Osteoblast (primary cell): Measurements from ENCODE around the gene LMO2. TPM values are rescaled to one million over a fixed set of nuclear protein-coding genes. Genes with fewer than 3 reads are reported as not detected.
"Not testable (repeated sequence)": the region's sequence is repeated elsewhere in the genome, so short reads cannot be mapped to it uniquely, and the experiment has no call there.

Experiments
- DNase-seq: peaks from one replicate; pipeline ENCODE4 v3.0.0; 2011; ENCODE audit warnings: low spot score, mixed read lengths; ENCODE audit not compliant: insufficient read length; ENCODE audit errors: missing footprints
- H2AFZ ChIP-seq: 2 replicates; pipeline ENCODE4 v1.6.0; 2011; ENCODE audit warnings: mild to moderate bottlenecking, low read length
- H3K27ac ChIP-seq: 2 replicates; pipeline ENCODE4 v1.5.1; 2011; ENCODE audit warnings: mild to moderate bottlenecking, low read depth, low read length, moderate library complexity
- H3K27me3 ChIP-seq: 2 replicates; pipeline ENCODE4 v1.6.0; 2012; ENCODE audit warnings: mild to moderate bottlenecking, control low read depth, inconsistent platforms, low read length, moderate library complexity; ENCODE audit not compliant: insufficient read depth
- H3K36me3 ChIP-seq: 2 replicates; pipeline ENCODE4 v1.5.1; 2011; ENCODE audit warnings: mild to moderate bottlenecking, low read length, control low read depth, moderate library complexity; ENCODE audit not compliant: insufficient read depth
- H3K4me1 ChIP-seq: 2 replicates; pipeline ENCODE4 v1.5.1; 2011; ENCODE audit warnings: mild to moderate bottlenecking, low read length, control low read depth, moderate library complexity; ENCODE audit not compliant: insufficient read depth
- H3K4me2 ChIP-seq: 2 replicates; pipeline ENCODE4 v1.6.0; 2011; ENCODE audit warnings: mild to moderate bottlenecking, low read length; ENCODE audit not compliant: insufficient read depth
- H3K4me3 ChIP-seq: fragments of 200-600 bp; sonication (generic); 3 replicates; pipeline ENCODE4 v1.5.1; 2012; ENCODE audit warnings: mild to moderate bottlenecking, low read length, inconsistent platforms; ENCODE audit not compliant: insufficient read depth
- H3K79me2 ChIP-seq: 2 replicates; pipeline ENCODE4 v1.6.0; 2012; ENCODE audit warnings: mild to moderate bottlenecking, low read length, control low read depth, inconsistent platforms; ENCODE audit not compliant: insufficient read depth
- H3K9me3 ChIP-seq: 2 replicates; pipeline ENCODE4 v1.5.1; 2011; ENCODE audit warnings: low read depth, low read length, control low read depth
- H4K20me1 ChIP-seq: 2 replicates; pipeline ENCODE4 v1.6.0; 2012; ENCODE audit warnings: mild to moderate bottlenecking, low read length, control low read depth; ENCODE audit not compliant: insufficient read depth
- total RNA-seq: library from RNA; depleted of rRNA; stranded (reverse); fragments of >200 nt; gene quantifications from 2 replicates; pipeline ENCODE4 v1.2.3, GENCODE V29; 2012
- TF ChIP-seq, protein P1 (sequence below): IDR thresholded peaks from 2 replicates; pipeline ENCODE4 v1.5.1; 2011; ENCODE audit warnings: mild to moderate bottlenecking, low read depth, low read length, moderate library complexity; ENCODE audit errors: extremely low read depth

LMO2 gene
- total RNA-seq, 1 donor = 1.4 TPM

DNA sequence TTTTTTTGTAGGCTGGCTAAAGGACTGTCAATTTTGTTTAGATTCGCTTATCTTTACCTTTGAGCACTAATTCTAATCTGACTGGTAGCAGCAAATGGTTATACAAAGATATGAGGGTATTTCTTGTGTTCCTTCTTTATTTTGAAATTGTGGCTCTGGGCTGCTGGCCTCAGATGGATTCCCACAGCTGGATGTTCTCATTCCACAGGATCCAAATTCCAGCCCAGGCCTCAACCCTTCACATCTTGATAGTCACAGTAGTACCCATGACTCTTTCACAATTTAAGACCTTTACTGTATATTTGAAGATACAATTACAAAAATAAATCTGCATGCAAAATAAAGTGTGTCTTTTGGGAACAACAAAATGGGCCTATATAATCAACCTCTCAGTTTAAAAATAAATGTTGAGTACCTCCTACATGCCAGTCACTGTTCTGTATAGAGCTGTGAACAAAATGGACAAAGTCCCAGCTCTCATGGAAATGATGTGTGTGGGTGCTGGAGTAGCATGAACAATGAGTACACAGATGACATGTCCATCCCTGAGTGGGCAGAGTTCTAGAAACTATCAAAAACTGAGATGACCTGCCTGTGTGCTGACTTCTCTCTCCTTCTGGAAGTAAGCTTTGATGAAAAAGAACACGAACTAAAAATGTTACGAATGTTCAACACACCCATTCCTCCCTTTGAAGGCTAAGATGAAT lies 65.9 kb downstream of the LMO2 start:
- H3K9me3 ChIP-seq = no peaks in the 10 kb centered on the region
- no peaks in the 10 kb centered on the region for H3K36me3 ChIP-seq
- H3K4me1 ChIP-seq = peaks cover 7% of the 10 kb centered on the region
- TF ChIP-seq, protein P1, sequence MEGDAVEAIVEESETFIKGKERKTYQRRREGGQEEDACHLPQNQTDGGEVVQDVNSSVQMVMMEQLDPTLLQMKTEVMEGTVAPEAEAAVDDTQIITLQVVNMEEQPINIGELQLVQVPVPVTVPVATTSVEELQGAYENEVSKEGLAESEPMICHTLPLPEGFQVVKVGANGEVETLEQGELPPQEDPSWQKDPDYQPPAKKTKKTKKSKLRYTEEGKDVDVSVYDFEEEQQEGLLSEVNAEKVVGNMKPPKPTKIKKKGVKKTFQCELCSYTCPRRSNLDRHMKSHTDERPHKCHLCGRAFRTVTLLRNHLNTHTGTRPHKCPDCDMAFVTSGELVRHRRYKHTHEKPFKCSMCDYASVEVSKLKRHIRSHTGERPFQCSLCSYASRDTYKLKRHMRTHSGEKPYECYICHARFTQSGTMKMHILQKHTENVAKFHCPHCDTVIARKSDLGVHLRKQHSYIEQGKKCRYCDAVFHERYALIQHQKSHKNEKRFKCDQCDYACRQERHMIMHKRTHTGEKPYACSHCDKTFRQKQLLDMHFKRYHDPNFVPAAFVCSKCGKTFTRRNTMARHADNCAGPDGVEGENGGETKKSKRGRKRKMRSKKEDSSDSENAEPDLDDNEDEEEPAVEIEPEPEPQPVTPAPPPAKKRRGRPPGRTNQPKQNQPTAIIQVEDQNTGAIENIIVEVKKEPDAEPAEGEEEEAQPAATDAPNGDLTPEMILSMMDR = no peak
- no peak overlapping the region for H3K4me2 ChIP-seq
- peaks cover 46% of the 10 kb centered on the region for H3K27me3 ChIP-seq
- no peak overlapping the region for H2AFZ ChIP-seq
- no peak for DNase-seq
- H3K79me2 ChIP-seq = no peaks in the 10 kb centered on the region
- no peak overlapping the region for H3K27ac ChIP-seq
- H3K4me3 ChIP-seq = no peak overlapping the region
- no peaks in the 10 kb centered on the region for H4K20me1 ChIP-seq

GRCh38 chr11:33822981-33823380 lies 68.9 kb downstream of the LMO2 start:
- peaks cover 57% of the 10 kb centered on the region for H3K27me3 ChIP-seq
- not testable (repeated sequence) for H2AFZ ChIP-seq, H3K4me2 ChIP-seq, H3K79me2 ChIP-seq, H3K36me3 ChIP-seq, H3K4me1 ChIP-seq, H3K4me3 ChIP-seq, DNase-seq, H3K9me3 ChIP-seq, H3K27ac ChIP-seq, H4K20me1 ChIP-seq

- Histone ChIP-seq H3K27me3 (peaks cover 66% of the 10 kb centered on the region), H3K79me2 (no peaks in the 10 kb centered on the region), H2AFZ (no peak overlapping the region), H4K20me1 (no peaks in the 10 kb centered on the region), H3K4me2 (no peak overlapping the region), H3K4me3 (no peak overlapping the region), H3K9me3 (no peaks in the 10 kb centered on the region), H3K27ac (no peak overlapping the region), H3K36me3 (no peaks in the 10 kb centered on the region), H3K4me1 (no peaks in the 10 kb centered on the region)
- TF ChIP-seq, protein P1 = no peak
- no peak for DNase-seq
Measured at GRCh38 chr11:33819278-33820035, 72.4 kb downstream of the LMO2 start.

Other genes with a start within 250 kb of the LMO2 start
- gene C11orf91, start 191.2 kb downstream of the LMO2 start, total RNA-seq = not detected in 2 replicates
- gene CD59, start 155.7 kb downstream of the LMO2 start, total RNA-seq = 345 and 377 TPM in 2 replicates
- gene FBXO3, start 117.6 kb downstream of the LMO2 start, total RNA-seq = 35.8 and 38.3 TPM in 2 replicates
- gene CAPRIN1, start 159.7 kb upstream of the LMO2 start, total RNA-seq = 225 and 235 TPM in 2 replicates
- 19.4 and 20.6 TPM in 2 replicates for gene NAT10, start 213.6 kb upstream of the LMO2 start, total RNA-seq